HEK293 (cell line): ENCODE data around the gene FSIP1.

ENCODE experiments used
- CTCF ChIA-PET: fragments of 350-600 bp; formaldehyde crosslinking; extraction: SDS; loops from one replicate; lab custom pipeline; 2021; ENCODE audit warnings: antibody characterized with exemption; lab: Yijun Ruan, JAX
- POLR2A ChIA-PET: fragments of 300-600 bp; formaldehyde crosslinking; extraction: SDS; loops from one replicate; lab custom pipeline; 2020; ENCODE audit warnings: antibody characterized with exemption, inconsistent platforms; lab: Yijun Ruan, JAX
- H3K27ac ChIP-seq: fragments of 200-500 bp; sonication (Bioruptor generic); 2 replicates; pipeline ENCODE4 v1.5.1; 2014; ENCODE audit warnings: low read depth, low read length, control low read depth, inconsistent platforms; ENCODE audit errors: extremely low read depth
- H3K36me3 ChIP-seq, 2 experiments: fragments of 200-500 bp in 1 of 2; sonication (Bioruptor generic) in 1 of 2; 1 replicate in 1 of 2; 2 replicates in 1 of 2; pipeline ENCODE4 v1.5.1; 2014 to 2017; ENCODE audit warnings: inconsistent platforms in 2 of 2, low read length in 2 of 2; ENCODE audit not compliant: control insufficient read depth in 2 of 2, insufficient read depth in 1 of 2
- H3K4me1 ChIP-seq: fragments of 200-500 bp; sonication (Bioruptor generic); 2 replicates; pipeline ENCODE4 v1.5.1; 2014; ENCODE audit warnings: mild to moderate bottlenecking, low read length, inconsistent platforms; ENCODE audit not compliant: control insufficient read depth, insufficient read depth
- H3K4me3 ChIP-seq: 2 replicates; pipeline ENCODE4 v1.5.1; 2011; ENCODE audit warnings: low read depth, mild to moderate bottlenecking, control low read depth, low read length, moderate library complexity
- H3K9me3 ChIP-seq: fragments of 200-500 bp; sonication (Bioruptor generic); 2 replicates; pipeline ENCODE4 v1.5.1; 2014; ENCODE audit warnings: low read depth, low read length, inconsistent platforms; ENCODE audit not compliant: control insufficient read depth, insufficient read depth
- ZBTB7A ChIP-seq: fragments of 450-650 bp; formaldehyde crosslinking; IDR thresholded peaks from 2 replicates; pipeline ENCODE4 v1.5.1; 2016; ENCODE audit warnings: low read depth, missing biosample characterization, missing genetic modification characterization
- ZFHX2 ChIP-seq: fragments of 450-650 bp; formaldehyde crosslinking; conservative IDR thresholded peaks from 2 replicates; pipeline ENCODE4 v1.5.1; 2016; ENCODE audit warnings: missing biosample characterization, missing genetic modification characterization
- ZIC2 ChIP-seq: fragments of 450-650 bp; formaldehyde crosslinking; IDR thresholded peaks from 2 replicates; pipeline ENCODE4 v1.5.1; 2016; ENCODE audit warnings: missing biosample characterization, missing genetic modification characterization
- ZNF214 ChIP-seq: fragments of 450-650 bp; formaldehyde crosslinking; IDR thresholded peaks from 2 replicates; pipeline ENCODE4 v1.5.1; 2017; ENCODE audit warnings: missing biosample characterization, mild to moderate bottlenecking, missing genetic modification characterization, borderline replicate concordance
- ZNF366 ChIP-seq: fragments of 450-650 bp; formaldehyde crosslinking; conservative IDR thresholded peaks from 2 replicates; pipeline ENCODE4 v1.5.1; 2016; ENCODE audit warnings: missing biosample characterization, missing genetic modification characterization
- ZNF394 ChIP-seq: fragments of 450-650 bp; formaldehyde crosslinking; IDR thresholded peaks from 2 replicates; pipeline ENCODE4 v1.5.1; 2016; ENCODE audit warnings: missing biosample characterization, missing genetic modification characterization, mild to moderate bottlenecking, moderate library complexity, borderline replicate concordance
- ZNF514 ChIP-seq: fragments of 450-650 bp; formaldehyde crosslinking; IDR thresholded peaks from 2 replicates; pipeline ENCODE4 v1.5.1; 2016; ENCODE audit warnings: missing biosample characterization, missing genetic modification characterization
- ZNF529 ChIP-seq: fragments of 450-650 bp; formaldehyde crosslinking; IDR thresholded peaks from 2 replicates; pipeline ENCODE4 v1.5.1; 2017; ENCODE audit warnings: missing genetic modification characterization, missing biosample characterization; ENCODE audit not compliant: insufficient replicate concordance
- ZNF561 ChIP-seq: fragments of 450-650 bp; IDR thresholded peaks from 2 replicates; pipeline ENCODE4 v1.5.1; 2018; ENCODE audit warnings: missing biosample characterization, missing genetic modification characterization, borderline replicate concordance
- ZNF571 ChIP-seq: fragments of 450-650 bp; formaldehyde crosslinking; IDR thresholded peaks from 2 replicates; pipeline ENCODE4 v1.5.0; 2017; ENCODE audit warnings: missing biosample characterization, missing genetic modification characterization
- ZNF664 ChIP-seq: fragments of 450-650 bp; formaldehyde crosslinking; IDR thresholded peaks from 2 replicates; pipeline ENCODE4 v1.5.1; 2016; ENCODE audit warnings: missing biosample characterization, missing genetic modification characterization
- ZNF785 ChIP-seq: fragments of 450-650 bp; formaldehyde crosslinking; IDR thresholded peaks from 2 replicates; pipeline ENCODE4 v1.5.1; 2016; ENCODE audit warnings: missing biosample characterization, missing genetic modification characterization
- TF ChIP-seq, protein P1 (sequence below): fragments of 450-650 bp; formaldehyde crosslinking; IDR thresholded peaks from 2 replicates; pipeline ENCODE4 v1.5.1; 2016; ENCODE audit warnings: missing biosample characterization, missing genetic modification characterization, low read depth
- TF ChIP-seq, protein P2 (sequence below): fragments of 450-650 bp; formaldehyde crosslinking; IDR thresholded peaks from 2 replicates; pipeline ENCODE4 v1.5.1; 2016; ENCODE audit warnings: missing biosample characterization, missing genetic modification characterization
- TF ChIP-seq, protein P3 (sequence below): fragments of 450-650 bp; formaldehyde crosslinking; IDR thresholded peaks from 2 replicates; pipeline ENCODE4 v1.5.1; 2016; ENCODE audit warnings: missing biosample characterization, missing genetic modification characterization
- TF ChIP-seq, protein P4 (sequence below): fragments of 450-650 bp; formaldehyde crosslinking; IDR thresholded peaks from 2 replicates; pipeline ENCODE4 v1.5.1; 2016; ENCODE audit warnings: missing biosample characterization, missing genetic modification characterization, borderline replicate concordance

FSIP1 gene

DNA sequence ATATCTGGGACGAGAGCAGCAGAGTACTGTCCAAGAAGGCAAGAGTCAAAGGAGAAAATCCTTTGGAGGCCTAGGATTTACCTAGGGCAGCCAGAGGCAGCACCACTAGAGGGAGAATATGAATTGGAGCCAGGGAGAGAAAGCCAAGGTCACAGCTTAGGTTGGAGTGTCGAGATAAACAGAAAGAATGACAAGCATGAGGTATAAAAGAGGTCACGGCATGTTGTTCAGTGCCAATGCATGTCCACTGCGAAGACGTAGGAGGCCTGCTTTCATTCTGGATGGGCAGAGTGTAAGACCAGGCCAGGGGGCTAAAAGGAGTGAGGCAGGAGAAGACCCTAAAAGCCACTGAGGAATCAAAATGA is 154.5 kb downstream of the FSIP1 start (continued):
- no peak for TF ChIP-seq ZNF561 (tag by site-specific recombination)
- TF ChIP-seq ZNF394 (tag by site-specific recombination): no peak
- no peak for TF ChIP-seq ZFHX2 (tag by site-specific recombination)
- no peak for TF ChIP-seq ZNF785 (tag by site-specific recombination)

DNA sequence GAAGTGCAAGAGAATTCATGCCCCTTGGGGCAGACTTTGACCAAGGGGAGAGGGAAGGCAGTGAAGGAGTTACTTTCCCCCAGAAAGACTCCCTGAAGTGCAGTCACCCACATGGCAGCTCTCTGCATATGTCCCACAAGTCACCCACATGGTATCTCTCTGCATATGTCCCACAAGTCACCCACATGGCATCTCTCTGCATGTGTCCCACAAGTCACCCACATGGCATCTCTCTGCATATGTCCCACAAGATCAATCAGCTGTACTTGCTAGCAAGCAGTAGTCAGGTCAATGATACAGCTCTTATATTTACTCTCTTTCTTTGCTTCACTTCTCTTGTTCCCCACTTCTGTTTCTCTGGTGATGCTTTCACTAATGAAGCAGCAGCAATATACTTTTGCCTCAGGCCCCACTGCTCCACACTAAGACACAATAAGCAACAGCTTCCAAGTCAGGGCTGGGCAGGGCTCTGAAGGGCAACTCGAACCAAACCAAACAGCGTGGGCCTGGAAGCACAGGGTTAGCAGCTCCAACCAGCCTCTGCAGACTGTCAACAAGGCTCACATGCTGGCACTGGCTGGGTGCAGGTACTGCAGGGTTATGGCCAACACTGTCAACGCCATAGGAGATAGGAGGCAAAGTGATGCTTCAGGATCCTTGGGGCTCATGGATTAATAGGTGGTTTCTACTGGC is 155.0 kb downstream of the FSIP1 start:
- Histone ChIP-seq H3K4me3 (no peak overlapping the region), H3K4me1 (no peaks in the 10 kb centered on the region), H3K9me3 (no peaks in the 10 kb centered on the region), H3K36me3 (no peaks in the 10 kb centered on the region), H3K27ac (no peak overlapping the region)
- POLR2A ChIA-PET: no interaction called here
- TF ChIP-seq ZNF529 (tag by site-specific recombination) (no peak), ZNF514 (tag by site-specific recombination) (no peak), ZNF366 (no peak), ZNF571 (no peak), ZIC2 (no peak), ZNF664 (tag by site-specific recombination) (no peak), ZBTB7A (no peak)
- CTCF ChIA-PET: no interaction called here

DNA sequence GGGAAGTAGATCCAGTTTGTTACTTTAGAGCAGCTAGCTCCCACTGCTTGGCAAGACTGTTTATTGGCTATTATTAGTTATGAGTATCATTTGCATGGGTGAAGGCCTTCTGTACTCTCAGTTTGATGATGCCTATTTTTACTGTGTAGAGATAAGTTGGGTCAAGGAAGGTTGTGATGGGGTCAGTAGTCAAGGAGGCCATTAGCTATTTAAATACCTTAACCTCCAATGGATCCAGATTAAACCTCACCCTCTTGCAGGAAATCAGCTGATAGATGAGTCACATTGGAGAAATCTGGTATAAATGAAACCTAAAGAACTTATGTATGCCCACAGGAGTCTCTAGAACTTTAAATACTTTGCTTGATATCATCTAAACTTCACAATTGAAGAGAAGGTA is 156.8 kb downstream of the FSIP1 start:
- CTCF ChIA-PET: no interaction called here
- POLR2A ChIA-PET: no interaction called here
- Histone ChIP-seq H3K36me3 (no peaks in the 10 kb centered on the region), H3K9me3 (no peaks in the 10 kb centered on the region), H3K4me1 (no peaks in the 10 kb centered on the region), H3K4me3 (no peak overlapping the region), H3K27ac (no peak overlapping the region)
- TF ChIP-seq, protein P1, sequence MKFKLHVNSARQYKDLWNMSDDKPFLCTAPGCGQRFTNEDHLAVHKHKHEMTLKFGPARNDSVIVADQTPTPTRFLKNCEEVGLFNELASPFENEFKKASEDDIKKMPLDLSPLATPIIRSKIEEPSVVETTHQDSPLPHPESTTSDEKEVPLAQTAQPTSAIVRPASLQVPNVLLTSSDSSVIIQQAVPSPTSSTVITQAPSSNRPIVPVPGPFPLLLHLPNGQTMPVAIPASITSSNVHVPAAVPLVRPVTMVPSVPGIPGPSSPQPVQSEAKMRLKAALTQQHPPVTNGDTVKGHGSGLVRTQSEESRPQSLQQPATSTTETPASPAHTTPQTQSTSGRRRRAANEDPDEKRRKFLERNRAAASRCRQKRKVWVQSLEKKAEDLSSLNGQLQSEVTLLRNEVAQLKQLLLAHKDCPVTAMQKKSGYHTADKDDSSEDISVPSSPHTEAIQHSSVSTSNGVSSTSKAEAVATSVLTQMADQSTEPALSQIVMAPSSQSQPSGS (tag by site-specific recombination): no peak
- TF ChIP-seq, protein P2, sequence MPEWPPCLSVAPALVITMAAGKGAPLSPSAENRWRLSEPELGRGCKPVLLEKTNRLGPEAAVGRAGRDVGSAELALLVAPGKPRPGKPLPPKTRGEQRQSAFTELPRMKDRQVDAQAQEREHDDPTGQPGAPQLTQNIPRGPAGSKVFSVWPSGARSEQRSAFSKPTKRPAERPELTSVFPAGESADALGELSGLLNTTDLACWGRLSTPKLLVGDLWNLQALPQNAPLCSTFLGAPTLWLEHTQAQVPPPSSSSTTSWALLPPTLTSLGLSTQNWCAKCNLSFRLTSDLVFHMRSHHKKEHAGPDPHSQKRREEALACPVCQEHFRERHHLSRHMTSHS (tag by site-specific recombination): no peak
- TF ChIP-seq, protein P3, sequence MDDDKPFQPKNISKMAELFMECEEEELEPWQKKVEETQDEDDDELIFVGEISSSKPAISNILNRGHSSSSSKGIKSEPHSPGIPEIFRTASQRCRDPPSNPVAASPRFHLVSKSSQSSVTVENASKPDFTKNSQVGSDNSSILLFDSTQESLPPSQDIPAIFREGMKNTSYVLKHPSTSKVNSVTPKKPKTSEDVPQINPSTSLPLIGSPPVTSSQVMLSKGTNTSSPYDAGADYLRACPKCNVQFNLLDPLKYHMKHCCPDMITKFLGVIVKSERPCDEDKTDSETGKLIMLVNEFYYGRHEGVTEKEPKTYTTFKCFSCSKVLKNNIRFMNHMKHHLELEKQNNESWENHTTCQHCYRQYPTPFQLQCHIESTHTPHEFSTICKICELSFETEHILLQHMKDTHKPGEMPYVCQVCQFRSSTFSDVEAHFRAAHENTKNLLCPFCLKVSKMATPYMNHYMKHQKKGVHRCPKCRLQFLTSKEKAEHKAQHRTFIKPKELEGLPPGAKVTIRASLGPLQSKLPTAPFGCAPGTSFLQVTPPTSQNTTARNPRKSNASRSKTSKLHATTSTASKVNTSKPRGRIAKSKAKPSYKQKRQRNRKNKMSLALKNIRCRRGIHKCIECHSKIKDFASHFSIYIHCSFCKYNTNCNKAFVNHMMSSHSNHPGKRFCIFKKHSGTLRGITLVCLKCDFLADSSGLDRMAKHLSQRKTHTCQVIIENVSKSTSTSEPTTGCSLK: no peak
- TF ChIP-seq ZNF214 (tag by site-specific recombination): no peak
- TF ChIP-seq, protein P4, sequence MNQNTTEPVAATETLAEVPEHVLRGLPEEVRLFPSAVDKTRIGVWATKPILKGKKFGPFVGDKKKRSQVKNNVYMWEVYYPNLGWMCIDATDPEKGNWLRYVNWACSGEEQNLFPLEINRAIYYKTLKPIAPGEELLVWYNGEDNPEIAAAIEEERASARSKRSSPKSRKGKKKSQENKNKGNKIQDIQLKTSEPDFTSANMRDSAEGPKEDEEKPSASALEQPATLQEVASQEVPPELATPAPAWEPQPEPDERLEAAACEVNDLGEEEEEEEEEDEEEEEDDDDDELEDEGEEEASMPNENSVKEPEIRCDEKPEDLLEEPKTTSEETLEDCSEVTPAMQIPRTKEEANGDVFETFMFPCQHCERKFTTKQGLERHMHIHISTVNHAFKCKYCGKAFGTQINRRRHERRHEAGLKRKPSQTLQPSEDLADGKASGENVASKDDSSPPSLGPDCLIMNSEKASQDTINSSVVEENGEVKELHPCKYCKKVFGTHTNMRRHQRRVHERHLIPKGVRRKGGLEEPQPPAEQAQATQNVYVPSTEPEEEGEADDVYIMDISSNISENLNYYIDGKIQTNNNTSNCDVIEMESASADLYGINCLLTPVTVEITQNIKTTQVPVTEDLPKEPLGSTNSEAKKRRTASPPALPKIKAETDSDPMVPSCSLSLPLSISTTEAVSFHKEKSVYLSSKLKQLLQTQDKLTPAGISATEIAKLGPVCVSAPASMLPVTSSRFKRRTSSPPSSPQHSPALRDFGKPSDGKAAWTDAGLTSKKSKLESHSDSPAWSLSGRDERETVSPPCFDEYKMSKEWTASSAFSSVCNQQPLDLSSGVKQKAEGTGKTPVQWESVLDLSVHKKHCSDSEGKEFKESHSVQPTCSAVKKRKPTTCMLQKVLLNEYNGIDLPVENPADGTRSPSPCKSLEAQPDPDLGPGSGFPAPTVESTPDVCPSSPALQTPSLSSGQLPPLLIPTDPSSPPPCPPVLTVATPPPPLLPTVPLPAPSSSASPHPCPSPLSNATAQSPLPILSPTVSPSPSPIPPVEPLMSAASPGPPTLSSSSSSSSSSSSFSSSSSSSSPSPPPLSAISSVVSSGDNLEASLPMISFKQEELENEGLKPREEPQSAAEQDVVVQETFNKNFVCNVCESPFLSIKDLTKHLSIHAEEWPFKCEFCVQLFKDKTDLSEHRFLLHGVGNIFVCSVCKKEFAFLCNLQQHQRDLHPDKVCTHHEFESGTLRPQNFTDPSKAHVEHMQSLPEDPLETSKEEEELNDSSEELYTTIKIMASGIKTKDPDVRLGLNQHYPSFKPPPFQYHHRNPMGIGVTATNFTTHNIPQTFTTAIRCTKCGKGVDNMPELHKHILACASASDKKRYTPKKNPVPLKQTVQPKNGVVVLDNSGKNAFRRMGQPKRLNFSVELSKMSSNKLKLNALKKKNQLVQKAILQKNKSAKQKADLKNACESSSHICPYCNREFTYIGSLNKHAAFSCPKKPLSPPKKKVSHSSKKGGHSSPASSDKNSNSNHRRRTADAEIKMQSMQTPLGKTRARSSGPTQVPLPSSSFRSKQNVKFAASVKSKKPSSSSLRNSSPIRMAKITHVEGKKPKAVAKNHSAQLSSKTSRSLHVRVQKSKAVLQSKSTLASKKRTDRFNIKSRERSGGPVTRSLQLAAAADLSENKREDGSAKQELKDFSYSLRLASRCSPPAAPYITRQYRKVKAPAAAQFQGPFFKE (tag by site-specific recombination): no peak
